HepG2 (cell line): ENCODE data around the gene IGFALS. TPM values are rescaled to one million over a fixed set of nuclear protein-coding genes. Genes with fewer than 3 reads are reported as not detected.
A peak's percentile ranks its signal among the peaks of the same experiment; 100 is the strongest.

ENCODE experiments used
- GMEB1 ChIP-seq: sonication (generic); formaldehyde crosslinking; IDR thresholded peaks from 2 replicates; pipeline ENCODE4 v1.5.1; 2020; ENCODE audit warnings: missing genetic modification reagents, mild to moderate bottlenecking, borderline replicate concordance
- HNF1B ChIP-seq: sonication (generic); formaldehyde crosslinking; IDR thresholded peaks from 2 replicates; pipeline ENCODE4 v1.5.1; 2020; ENCODE audit warnings: mild to moderate bottlenecking, moderate library complexity, missing genetic modification reagents
- PCBP1 ChIP-seq: fragments of 200-400 bp; formaldehyde crosslinking; IDR thresholded peaks from 2 replicates; pipeline ENCODE4 v1.6.1; 2017; ENCODE audit warnings: mild to moderate bottlenecking, low read depth, low read length, borderline replicate concordance
- POGZ ChIP-seq: sonication (generic); formaldehyde crosslinking; IDR thresholded peaks from 2 replicates; pipeline ENCODE4 v1.4.0; 2020; ENCODE audit warnings: mild to moderate bottlenecking, missing genetic modification reagents
- POLR2G ChIP-seq: fragments of 200-400 bp; formaldehyde crosslinking; IDR thresholded peaks from 2 replicates; pipeline ENCODE4 v1.6.1; 2018; ENCODE audit warnings: mild to moderate bottlenecking, low read depth, low read length, moderate library complexity
- RNF2 ChIP-seq: fragments of 450-650 bp; conservative IDR thresholded peaks from 2 replicates; pipeline ENCODE4 v1.6.1; 2016; ENCODE audit warnings: low read depth
- SALL2 ChIP-seq: sonication (generic); formaldehyde crosslinking; IDR thresholded peaks from 2 replicates; pipeline ENCODE4 v1.8.1; 2023; ENCODE audit warnings: mild to moderate bottlenecking, missing genetic modification reagents, inconsistent platforms
- SNAPC2 ChIP-seq: sonication (generic); formaldehyde crosslinking; IDR thresholded peaks from 2 replicates; pipeline ENCODE4 v1.8.1; 2022; ENCODE audit warnings: mild to moderate bottlenecking, missing genetic modification reagents
- SRY ChIP-seq: sonication (generic); formaldehyde crosslinking; IDR thresholded peaks from 2 replicates; pipeline ENCODE4 v1.8.0; 2022; ENCODE audit warnings: mild to moderate bottlenecking, missing genetic modification reagents
- TBX3 ChIP-seq: fragments of 450-650 bp; IDR thresholded peaks from 2 replicates; pipeline ENCODE4 v1.6.1; 2017; ENCODE audit warnings: antibody characterized with exemption, mild to moderate bottlenecking, inconsistent platforms, borderline replicate concordance
- TFE3 ChIP-seq: IDR thresholded peaks from 2 replicates; pipeline ENCODE4 v1.6.1; 2016
- ZFP82 ChIP-seq: sonication (generic); formaldehyde crosslinking; IDR thresholded peaks from 2 replicates; pipeline ENCODE4 v1.5.1; 2020; ENCODE audit warnings: mild to moderate bottlenecking, missing genetic modification reagents, borderline replicate concordance
- ZNF264 ChIP-seq: sonication (generic); formaldehyde crosslinking; IDR thresholded peaks from 2 replicates; pipeline ENCODE4 v1.4.0; 2020; ENCODE audit warnings: missing genetic modification reagents
- ZNF407 ChIP-seq: sonication (generic); formaldehyde crosslinking; IDR thresholded peaks from one replicate; pipeline ENCODE4 v1.5.1; 2020; ENCODE audit warnings: mild to moderate bottlenecking, missing genetic modification reagents; ENCODE audit errors: not compliant biosample characterization
- ZNF598 ChIP-seq: sonication (generic); formaldehyde crosslinking; IDR thresholded peaks from 2 replicates; pipeline ENCODE4 v1.5.1; 2020; ENCODE audit warnings: mild to moderate bottlenecking, missing genetic modification reagents, borderline replicate concordance
- ZSCAN31 ChIP-seq: sonication (generic); formaldehyde crosslinking; IDR thresholded peaks from 2 replicates; pipeline ENCODE4 v1.5.0; 2020; ENCODE audit warnings: low read depth, mild to moderate bottlenecking, missing genetic modification reagents
- polyA plus RNA-seq, 8 experiments: library from polyadenylated mRNA; depleted of rRNA in 3 of 8; stranded (reverse) in 7 of 8; unstranded in 1 of 8; fragments of >200 nt; fragmentation: Illumina TruSeq in 4 of 8; extraction: Trizol in 4 of 8; gene quantifications; 2 replicates each; pipeline versions ENCODE4 v1.2.1 to v1.2.3, GENCODE V29; 2011 to 2016; ENCODE audit warnings: low read depth in 4 of 8, missing spikeins in 1 of 8, mixed read lengths in 1 of 8; ENCODE audit not compliant: insufficient read depth in 1 of 8
- total RNA-seq, 5 experiments: library from RNA; depleted of rRNA; stranded (reverse); fragments of >200 nt; fragmentation: Illumina TruSeq; extraction: Trizol; gene quantifications; 2 replicates each; pipeline ENCODE4 v1.2.3, GENCODE V29; 2016; ENCODE audit warnings: low read depth in 1 of 5

The IGFALS gene
- total and polyA plus RNA-seq, 2 of the 13 experiments (the other 11 are each of a cell fraction or from before 2014, with no cell fraction given) = 0.34 to 2.4 TPM

- TF ChIP-seq ZNF407 (CRISPR knock-in tag) (no peak), POGZ (CRISPR knock-in tag) (no peak), ZFP82 (no peak), TBX3 (no peak), TFE3 (CRISPR knock-in tag) (0 out of 2 replicates have a peak, but pooled peaks have one; percentile 4), SALL2 (CRISPR knock-in tag) (no peak), SRY (CRISPR knock-in tag) (no peak), ZNF264 (CRISPR knock-in tag) (no peak), GMEB1 (CRISPR knock-in tag) (0 out of 2 replicates have a peak, but pooled peaks have one; percentile 38), SNAPC2 (no peak), HNF1B (CRISPR knock-in tag) (0 out of 2 replicates have a peak, but pooled peaks have one; percentile 21), PCBP1 (0 out of 2 replicates have a peak, but pooled peaks have one; percentile 20), RNF2 (0 out of 2 replicates have a peak, but pooled peaks have one; percentile 34), POLR2G (peak; percentile 25; the same call in 1 of the 2 replicates), ZSCAN31 (CRISPR knock-in tag) (no peak), ZNF598 (peak; percentile 28; the same call in 1 of the 2 replicates)
Measured at GRCh38 chr16:1771864-1772361, 21.6 kb downstream of the IGFALS start (continued).
